T-helper 2 cell treated with Interferon-gamma antibody and Interleukin-4, amounts not matched to agents 100 ng/mL and 5 ng/mL, for 36 hours (primary cell): Measurements from ENCODE around the gene SLC49A4. TPM values are rescaled to one million over a fixed set of nuclear protein-coding genes. Genes with fewer than 3 reads are reported as not detected.

Source experiments
- intact Hi-C: fragments of 100-400 bp; cut with micrococcal nuclease; formaldehyde crosslinking; loops from one replicate; pipeline ENCODE4 v1.15.1; 2023
- total RNA-seq: library from RNA; stranded (reverse); gene quantifications from 2 replicates; pipeline ENCODE4 v1.2.3, GENCODE V29; 2022

Gene SLC49A4
- total RNA-seq, 1 donor from 2014 or later: 2.0 TPM

- intact Hi-C loops: no loop called here
Measured at GRCh38 chr3:122843604-122844003, 48.7 kb downstream of the SLC49A4 start.

GRCh38 chr3:122857019-122857418 lies 62.1 kb downstream of the SLC49A4 start:
- intact Hi-C loops: no loop called here

- intact Hi-C loops: loop anchor here (1.0 kb wide), 1 partner anchor 170 kb away; no protein-coding TSS in a partner anchor
Measured at GRCh38 chr3:122858373-122858772, 63.5 kb downstream of the SLC49A4 start.

- intact Hi-C loops: no loop called here
Measured at GRCh38 chr3:122859021-122859805, 64.3 kb downstream of the SLC49A4 start.

- intact Hi-C loops: no loop called here
Measured at GRCh38 chr3:122862381-122862780, 67.5 kb downstream of the SLC49A4 start.

GRCh38 chr3:122864498-122864897 lies 69.6 kb downstream of the SLC49A4 start:
- intact Hi-C loops: no loop called here

GRCh38 chr3:122868322-122868721 lies 73.5 kb downstream of the SLC49A4 start:
- intact Hi-C loops: no loop called here

GRCh38 chr3:122873741-122874515 lies 79.1 kb downstream of the SLC49A4 start:
- intact Hi-C loops: no loop called here

GRCh38 chr3:122875547-122876127 lies 80.8 kb downstream of the SLC49A4 start:
- intact Hi-C loops: no loop called here

- intact Hi-C loops: no loop called here
Measured at GRCh38 chr3:122880173-122880572, 85.3 kb downstream of the SLC49A4 start.

- intact Hi-C loops: no loop called here
Measured at GRCh38 chr3:122880624-122881023, 85.8 kb downstream of the SLC49A4 start.

- intact Hi-C loops: no loop called here
Measured at GRCh38 chr3:122882361-122882947, 87.6 kb downstream of the SLC49A4 start.

GRCh38 chr3:122886251-122886650 lies 91.4 kb downstream of the SLC49A4 start:
- intact Hi-C loops: no loop called here

- intact Hi-C loops: no loop called here
Measured at GRCh38 chr3:122886946-122887345, 92.1 kb downstream of the SLC49A4 start.

- intact Hi-C loops: no loop called here
Measured at GRCh38 chr3:122890077-122890719, 95.3 kb downstream of the SLC49A4 start.

- intact Hi-C loops: no loop called here
Measured at GRCh38 chr3:122890720-122891220, 95.9 kb downstream of the SLC49A4 start.

GRCh38 chr3:122892118-122892960 lies 97.5 kb downstream of the SLC49A4 start:
- intact Hi-C loops: no loop called here

GRCh38 chr3:122893282-122893681 lies 98.4 kb downstream of the SLC49A4 start:
- intact Hi-C loops: no loop called here

- intact Hi-C loops: no loop called here
Measured at GRCh38 chr3:122893754-122894668, 99.1 kb downstream of the SLC49A4 start.
